ENCODE measurements around the gene HIF1AN.

Gene HIF1AN

DNA sequence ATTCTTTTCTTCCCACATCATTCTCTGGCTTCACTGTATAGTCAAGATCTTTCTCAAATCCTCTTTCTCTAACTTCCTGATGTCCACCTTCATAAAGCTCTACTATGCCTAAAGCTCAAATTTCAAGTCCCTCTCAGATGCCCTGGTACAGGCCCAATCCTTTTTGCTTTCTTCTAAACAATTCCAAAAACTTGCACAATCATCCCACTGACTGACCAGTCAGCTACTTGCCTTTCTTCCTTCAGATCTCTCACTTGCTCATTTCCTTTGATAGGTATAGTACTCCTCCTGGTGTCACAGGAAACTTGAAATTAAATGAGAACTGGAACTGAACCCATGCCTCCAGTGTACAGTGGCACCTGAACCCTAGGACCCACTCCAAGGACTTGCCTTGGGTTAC lies 34.3 kb upstream of the HIF1AN start:
- in situ Hi-C loops (cut with HindIII; ENCODE audit: low sequenced_read_pairs): no loop called here
- no peak overlapping the region for H3K4me3 ChIP-seq (ENCODE audit: low read depth, low read length)
- no peak for DNase-seq (ENCODE audit: low read depth)
- TF ChIP-seq, protein P1, sequence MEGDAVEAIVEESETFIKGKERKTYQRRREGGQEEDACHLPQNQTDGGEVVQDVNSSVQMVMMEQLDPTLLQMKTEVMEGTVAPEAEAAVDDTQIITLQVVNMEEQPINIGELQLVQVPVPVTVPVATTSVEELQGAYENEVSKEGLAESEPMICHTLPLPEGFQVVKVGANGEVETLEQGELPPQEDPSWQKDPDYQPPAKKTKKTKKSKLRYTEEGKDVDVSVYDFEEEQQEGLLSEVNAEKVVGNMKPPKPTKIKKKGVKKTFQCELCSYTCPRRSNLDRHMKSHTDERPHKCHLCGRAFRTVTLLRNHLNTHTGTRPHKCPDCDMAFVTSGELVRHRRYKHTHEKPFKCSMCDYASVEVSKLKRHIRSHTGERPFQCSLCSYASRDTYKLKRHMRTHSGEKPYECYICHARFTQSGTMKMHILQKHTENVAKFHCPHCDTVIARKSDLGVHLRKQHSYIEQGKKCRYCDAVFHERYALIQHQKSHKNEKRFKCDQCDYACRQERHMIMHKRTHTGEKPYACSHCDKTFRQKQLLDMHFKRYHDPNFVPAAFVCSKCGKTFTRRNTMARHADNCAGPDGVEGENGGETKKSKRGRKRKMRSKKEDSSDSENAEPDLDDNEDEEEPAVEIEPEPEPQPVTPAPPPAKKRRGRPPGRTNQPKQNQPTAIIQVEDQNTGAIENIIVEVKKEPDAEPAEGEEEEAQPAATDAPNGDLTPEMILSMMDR (IDR thresholded peaks at IDR 0.05; ENCODE audit: low read depth, low read length, missing control alignments): no peak

DNA sequence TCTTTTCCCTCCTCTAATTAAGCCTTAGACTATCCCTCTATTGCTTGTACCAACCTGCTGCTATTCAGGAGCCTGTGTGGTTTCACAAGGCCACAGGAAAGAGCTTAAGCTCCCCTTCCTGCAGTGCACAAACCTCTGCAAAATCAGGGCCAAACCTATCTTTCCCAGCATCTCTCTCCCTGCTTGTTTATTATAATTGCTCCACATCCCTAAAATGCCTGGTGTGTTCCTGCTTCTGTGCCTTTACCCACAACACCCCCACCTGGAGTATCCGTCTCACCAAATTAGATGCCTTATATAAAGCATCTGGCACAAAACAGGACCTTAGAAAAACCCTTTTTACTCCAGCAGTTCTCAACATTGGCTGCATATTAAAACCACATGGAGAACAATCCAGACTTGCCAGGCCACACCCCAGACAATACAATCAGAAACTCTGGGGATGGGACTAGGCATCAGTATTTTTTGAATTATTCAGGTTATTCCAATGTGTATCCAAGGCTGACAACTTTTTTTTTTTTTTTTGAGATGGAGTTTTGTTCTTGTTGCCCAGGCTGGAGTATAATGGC lies 32.7 kb upstream of the HIF1AN start:
- TF ChIP-seq, protein P1 (IDR thresholded peaks at IDR 0.05; ENCODE audit: low read depth, low read length, missing control alignments): no peak
- in situ Hi-C loops (cut with HindIII; ENCODE audit: low sequenced_read_pairs): no loop called here
- no peak overlapping the region for H3K4me3 ChIP-seq (ENCODE audit: low read depth, low read length)
- no peak for DNase-seq (ENCODE audit: low read depth)

DNA sequence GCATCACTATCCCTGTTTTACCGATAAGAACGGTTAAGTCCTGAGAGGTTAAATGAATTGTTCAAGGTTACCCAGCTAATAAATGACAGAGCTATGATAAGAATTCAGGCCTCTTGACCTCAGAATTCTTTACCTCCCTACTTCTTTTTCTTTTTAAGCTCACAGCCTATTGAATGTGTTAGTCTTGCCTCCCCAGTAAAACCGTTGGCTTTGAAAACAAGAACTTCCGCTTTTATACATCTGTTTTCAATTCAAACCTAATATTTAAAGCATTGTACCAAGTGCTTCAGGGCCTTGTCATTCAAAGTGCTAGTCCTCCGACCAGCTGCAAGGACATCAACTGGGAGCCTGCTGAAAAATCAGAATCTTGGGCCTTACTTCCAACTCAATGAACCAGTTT lies 31.6 kb upstream of the HIF1AN start:
- in situ Hi-C loops (cut with HindIII; ENCODE audit: low sequenced_read_pairs): no loop called here
- TF ChIP-seq, protein P1 (IDR thresholded peaks at IDR 0.05; ENCODE audit: low read depth, low read length, missing control alignments): no peak
- no peak overlapping the region for H3K4me3 ChIP-seq (ENCODE audit: low read depth, low read length)
- no peak for DNase-seq (ENCODE audit: low read depth)

DNA sequence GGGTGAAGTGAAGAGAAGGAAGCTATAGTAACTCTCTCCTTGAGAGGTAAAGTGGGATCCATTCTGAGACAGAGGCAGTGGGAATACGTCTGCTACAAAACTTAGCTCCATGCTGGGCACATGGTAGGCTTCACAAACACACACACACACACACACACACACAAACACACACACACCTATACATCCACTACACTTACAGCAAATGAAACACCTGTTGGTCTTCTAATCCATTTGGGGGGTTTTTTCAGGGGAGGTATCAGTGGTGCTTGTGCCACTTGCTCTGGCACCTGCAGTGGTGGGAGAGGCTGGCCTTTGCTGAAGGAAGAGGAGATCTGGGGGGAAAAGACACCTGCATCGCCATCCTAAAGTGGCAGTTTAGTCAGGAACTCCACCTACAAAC lies 30.6 kb upstream of the HIF1AN start:
- TF ChIP-seq, protein P1 (IDR thresholded peaks at IDR 0.05; ENCODE audit: low read depth, low read length, missing control alignments): no peak
- no peak overlapping the region for H3K4me3 ChIP-seq (ENCODE audit: low read depth, low read length)
- no peak for DNase-seq (ENCODE audit: low read depth)
- in situ Hi-C loops (cut with HindIII; ENCODE audit: low sequenced_read_pairs): no loop called here

DNA sequence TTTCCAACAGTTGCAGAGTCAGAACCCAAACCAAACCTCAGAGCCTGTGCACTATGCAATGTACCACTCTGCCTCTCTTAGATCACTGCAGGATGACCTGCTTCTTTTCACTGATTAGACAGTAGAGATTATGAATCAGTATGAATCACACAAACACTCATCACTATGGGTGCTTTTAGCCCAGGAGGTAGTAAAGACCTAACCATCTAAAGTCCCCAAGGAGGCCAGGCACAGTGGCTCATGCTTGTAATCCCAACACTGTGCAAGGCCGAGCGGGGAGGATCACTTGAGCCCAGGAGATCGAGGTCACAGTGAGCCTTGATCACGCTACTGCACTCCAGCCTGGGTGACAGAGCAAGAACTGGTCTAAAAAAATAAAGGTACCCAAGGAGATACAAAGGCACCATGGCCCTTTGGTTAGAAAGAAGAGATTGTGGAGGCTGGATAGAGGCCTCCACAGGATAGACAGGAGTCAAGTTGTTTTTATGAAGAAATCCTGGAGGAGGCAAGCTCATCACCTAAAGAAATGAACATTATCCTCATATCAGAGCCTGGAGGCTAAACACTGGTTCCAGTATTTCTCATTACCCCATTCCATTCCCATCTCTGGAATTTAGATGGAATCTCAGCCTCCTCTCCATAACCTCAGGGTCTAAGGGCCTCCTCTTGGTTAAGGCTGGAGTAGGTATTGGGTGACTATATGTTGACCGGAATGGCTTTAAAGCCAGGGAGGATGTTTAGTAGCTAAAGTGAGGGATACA lies 29.0 kb upstream of the HIF1AN start:
- no peak for DNase-seq (ENCODE audit: low read depth)
- no peak overlapping the region for H3K4me3 ChIP-seq (ENCODE audit: low read depth, low read length)
- TF ChIP-seq, protein P1 (IDR thresholded peaks at IDR 0.05; ENCODE audit: low read depth, low read length, missing control alignments): no peak
- in situ Hi-C loops (cut with HindIII; ENCODE audit: low sequenced_read_pairs): no loop called here

DNA sequence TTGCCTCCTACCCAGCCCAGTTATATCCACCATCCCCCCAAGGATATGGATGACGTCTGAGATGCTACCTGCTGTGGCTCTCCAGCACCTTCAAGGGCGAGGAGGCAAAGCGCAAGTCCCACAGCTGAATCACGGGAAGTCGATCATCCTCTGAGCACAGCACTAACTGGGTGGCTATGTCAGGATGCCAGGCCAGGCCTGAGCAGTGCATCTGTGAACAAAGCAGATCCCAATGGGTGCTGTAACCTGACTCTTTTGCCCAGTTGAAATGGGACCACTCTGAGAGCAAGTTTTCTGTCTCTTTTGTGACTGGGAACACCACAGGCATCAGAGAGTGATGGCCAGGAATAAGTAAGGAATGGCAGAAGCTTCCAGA lies 28.4 kb upstream of the HIF1AN start:
- no peak for DNase-seq (ENCODE audit: low read depth)
- no peak overlapping the region for H3K4me3 ChIP-seq (ENCODE audit: low read depth, low read length)
- TF ChIP-seq, protein P1 (IDR thresholded peaks at IDR 0.05; ENCODE audit: low read depth, low read length, missing control alignments): no peak
- in situ Hi-C loops (cut with HindIII; ENCODE audit: low sequenced_read_pairs): no loop called here
